Activated CD8-positive, alpha-beta T cell treated with anti-CD3 and anti-CD28 coated beads for 36 hours (primary cell): Measurements from ENCODE around the gene TIRAP. TPM values are rescaled to one million over a fixed set of nuclear protein-coding genes. Genes with fewer than 3 reads are reported as not detected.

Source experiments
- ATAC-seq: fragments of 200-7000 bp; cut with Tn5 transposase; one replicate; pipeline ENCODE4 v1.10.0; 2021; ENCODE audit warnings: mild to moderate bottlenecking, moderate library complexity
- CTCF ChIA-PET: fragments of 350-600 bp; sonication (Branson Sonifier 250); formaldehyde crosslinking; loops from one replicate; lab custom pipeline; 2021; ENCODE audit warnings: antibody characterized with exemption; lab: Charles Lee
- POLR2A ChIA-PET: fragments of 350-600 bp; sonication (Branson Sonifier 250); formaldehyde crosslinking; loops from one replicate; lab custom pipeline; 2021; ENCODE audit warnings: antibody characterized with exemption; lab: Charles Lee
- DNase-seq: peaks from one replicate; pipeline ENCODE4 v3.0.0-alpha.2; 2020
- H3K27ac Mint-ChIP-seq: one replicate; pipeline ENCODE4 v1.8.0; 2021; ENCODE audit warnings: mild to moderate bottlenecking, mixed read lengths
- H3K27me3 Mint-ChIP-seq: one replicate; pipeline ENCODE4 v1.8.0; 2021; ENCODE audit warnings: mixed read lengths
- H3K36me3 Mint-ChIP-seq: one replicate; pipeline ENCODE4 v1.8.0; 2021; ENCODE audit warnings: low read depth, mixed read lengths
- H3K4me1 Mint-ChIP-seq: one replicate; pipeline ENCODE4 v1.8.0; 2021; ENCODE audit warnings: low read depth, mixed read lengths
- H3K4me3 Mint-ChIP-seq: one replicate; pipeline ENCODE4 v1.8.0; 2021; ENCODE audit warnings: mild to moderate bottlenecking, moderate library complexity, mixed read lengths
- H3K9me3 Mint-ChIP-seq: one replicate; pipeline ENCODE4 v1.8.0; 2021; ENCODE audit warnings: mixed read lengths
- intact Hi-C: fragments of 100-400 bp; cut with micrococcal nuclease; formaldehyde crosslinking; loops from one replicate; pipeline ENCODE4 v1.10.0; 2022
- total RNA-seq, 2 experiments: library from RNA; stranded (reverse); gene quantifications; one replicate each; pipeline ENCODE4 v1.2.3, GENCODE V29; 2021
- TF ChIP-seq, protein P1 (sequence below): fragments of 200-600 bp; IDR thresholded peaks from one replicate; pipeline ENCODE4 v1.8.0; 2022; ENCODE audit warnings: antibody characterized with exemption, mild to moderate bottlenecking

TIRAP gene
- total RNA-seq, 2 experiments from 2014 or later: 4.6 to 4.9 TPM

GRCh38 chr11:126288237-126288636 is 5.3 kb downstream of the TIRAP start:
- H3K36me3 Mint-ChIP-seq: peaks cover 13% of the 10 kb centered on the region
- CTCF ChIA-PET: no interaction called here
- intact Hi-C loops: no loop called here
- ATAC-seq (no peak), DNase-seq (no peak)
- TF ChIP-seq, protein P1, sequence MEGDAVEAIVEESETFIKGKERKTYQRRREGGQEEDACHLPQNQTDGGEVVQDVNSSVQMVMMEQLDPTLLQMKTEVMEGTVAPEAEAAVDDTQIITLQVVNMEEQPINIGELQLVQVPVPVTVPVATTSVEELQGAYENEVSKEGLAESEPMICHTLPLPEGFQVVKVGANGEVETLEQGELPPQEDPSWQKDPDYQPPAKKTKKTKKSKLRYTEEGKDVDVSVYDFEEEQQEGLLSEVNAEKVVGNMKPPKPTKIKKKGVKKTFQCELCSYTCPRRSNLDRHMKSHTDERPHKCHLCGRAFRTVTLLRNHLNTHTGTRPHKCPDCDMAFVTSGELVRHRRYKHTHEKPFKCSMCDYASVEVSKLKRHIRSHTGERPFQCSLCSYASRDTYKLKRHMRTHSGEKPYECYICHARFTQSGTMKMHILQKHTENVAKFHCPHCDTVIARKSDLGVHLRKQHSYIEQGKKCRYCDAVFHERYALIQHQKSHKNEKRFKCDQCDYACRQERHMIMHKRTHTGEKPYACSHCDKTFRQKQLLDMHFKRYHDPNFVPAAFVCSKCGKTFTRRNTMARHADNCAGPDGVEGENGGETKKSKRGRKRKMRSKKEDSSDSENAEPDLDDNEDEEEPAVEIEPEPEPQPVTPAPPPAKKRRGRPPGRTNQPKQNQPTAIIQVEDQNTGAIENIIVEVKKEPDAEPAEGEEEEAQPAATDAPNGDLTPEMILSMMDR: no peak
- no peak overlapping the region for H3K27ac Mint-ChIP-seq
- POLR2A ChIA-PET: no interaction called here
- no peaks in the 10 kb centered on the region for H3K27me3 Mint-ChIP-seq
- no peaks in the 10 kb centered on the region for H3K9me3 Mint-ChIP-seq
- H3K4me1 Mint-ChIP-seq: peaks cover 30% of the 10 kb centered on the region
- no peak overlapping the region for H3K4me3 Mint-ChIP-seq

- no peak overlapping the region for H3K4me3 Mint-ChIP-seq
- H3K27ac Mint-ChIP-seq: no peak overlapping the region
- peaks cover 24% of the 10 kb centered on the region for H3K36me3 Mint-ChIP-seq
- intact Hi-C loops: no loop called here
- H3K27me3 Mint-ChIP-seq: no peaks in the 10 kb centered on the region
- TF ChIP-seq, protein P1: no peak
- no peak for DNase-seq
- H3K4me1 Mint-ChIP-seq: peaks cover 25% of the 10 kb centered on the region
- ChIA-PET POLR2A (interaction anchor here (0.6 to 1.2 kb wide), 3 partner anchors 11 to 79 kb away, joined by 3 read pairs; no protein-coding TSS in a partner anchor), CTCF (interaction anchor here (0.9 to 1.6 kb wide), 2 partner anchors 9 to 20 kb away, joined by 4 to 5 read pairs; no protein-coding TSS in a partner anchor)
- no peak for ATAC-seq
- H3K9me3 Mint-ChIP-seq: no peaks in the 10 kb centered on the region
Measured at GRCh38 chr11:126290887-126291286, 8.0 kb downstream of the TIRAP start.

DNA sequence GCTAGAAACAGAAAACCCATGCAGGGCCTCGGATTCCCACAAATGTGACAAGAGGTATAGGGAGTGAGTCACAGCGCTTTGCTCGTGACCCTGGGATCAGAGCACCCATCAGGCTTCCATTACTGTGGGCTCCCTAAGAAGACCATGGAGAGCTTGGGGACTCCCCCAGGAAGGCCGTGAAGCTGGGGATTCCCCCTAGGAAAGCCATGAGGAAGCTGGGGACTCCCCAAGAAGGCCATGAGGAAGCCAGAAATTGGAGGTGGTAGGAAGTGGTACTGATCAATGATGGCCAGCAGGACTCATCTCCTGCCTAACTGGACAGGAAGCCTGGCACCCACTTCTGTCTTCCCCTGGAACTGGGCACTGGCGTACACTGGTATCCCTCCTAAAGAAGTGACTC is 10.8 kb downstream of the TIRAP start:
- no peaks in the 10 kb centered on the region for H3K9me3 Mint-ChIP-seq
- peak overlapping the region; percentile 71 for H3K27ac Mint-ChIP-seq
- no peak for ATAC-seq
- DNase-seq: no peak
- ChIA-PET POLR2A (interaction anchor here (0.8 to 0.9 kb wide), 3 partner anchors 8 to 42 kb away, joined by 3 read pairs; no protein-coding TSS in a partner anchor), CTCF (no interaction called here)
- peaks cover 18% of the 10 kb centered on the region for H3K4me1 Mint-ChIP-seq
- no peak overlapping the region for H3K4me3 Mint-ChIP-seq
- TF ChIP-seq, protein P1: no peak
- H3K36me3 Mint-ChIP-seq: peaks cover 22% of the 10 kb centered on the region
- intact Hi-C loops: no loop called here
- no peaks in the 10 kb centered on the region for H3K27me3 Mint-ChIP-seq

DNA sequence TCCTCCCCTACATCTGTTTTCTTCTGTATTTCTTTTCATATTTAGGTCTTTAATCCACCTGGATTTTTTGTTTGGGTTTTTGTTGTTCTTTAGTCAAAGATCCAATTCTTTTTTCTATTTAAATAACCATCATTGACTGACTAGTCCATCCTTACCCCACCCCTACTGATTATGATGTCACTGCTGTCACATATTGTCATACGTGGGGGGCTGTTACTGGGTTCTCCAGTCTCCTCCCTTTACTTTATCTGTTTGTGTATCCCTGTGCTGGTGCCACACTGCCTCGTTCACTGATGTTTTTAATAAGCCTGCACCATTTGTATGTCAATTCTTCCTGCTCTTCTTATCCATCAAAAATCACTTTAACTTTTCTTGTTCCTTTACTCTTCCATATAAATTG is 14.1 kb downstream of the TIRAP start:
- Mint-ChIP-seq H3K4me1 (peaks cover 18% of the 10 kb centered on the region), H3K9me3 (no peaks in the 10 kb centered on the region), H3K27ac (no peak overlapping the region), H3K36me3 (peaks cover 26% of the 10 kb centered on the region), H3K27me3 (no peaks in the 10 kb centered on the region), H3K4me3 (no peak overlapping the region)
- DNase-seq (no peak), ATAC-seq (no peak)
- POLR2A ChIA-PET: interaction anchor here (1.4 kb wide), 1 partner anchor 15 kb away, joined by 3 read pairs; no protein-coding TSS in a partner anchor
- intact Hi-C loops: no loop called here
- CTCF ChIA-PET: no interaction called here
- TF ChIP-seq, protein P1: no peak

DNA sequence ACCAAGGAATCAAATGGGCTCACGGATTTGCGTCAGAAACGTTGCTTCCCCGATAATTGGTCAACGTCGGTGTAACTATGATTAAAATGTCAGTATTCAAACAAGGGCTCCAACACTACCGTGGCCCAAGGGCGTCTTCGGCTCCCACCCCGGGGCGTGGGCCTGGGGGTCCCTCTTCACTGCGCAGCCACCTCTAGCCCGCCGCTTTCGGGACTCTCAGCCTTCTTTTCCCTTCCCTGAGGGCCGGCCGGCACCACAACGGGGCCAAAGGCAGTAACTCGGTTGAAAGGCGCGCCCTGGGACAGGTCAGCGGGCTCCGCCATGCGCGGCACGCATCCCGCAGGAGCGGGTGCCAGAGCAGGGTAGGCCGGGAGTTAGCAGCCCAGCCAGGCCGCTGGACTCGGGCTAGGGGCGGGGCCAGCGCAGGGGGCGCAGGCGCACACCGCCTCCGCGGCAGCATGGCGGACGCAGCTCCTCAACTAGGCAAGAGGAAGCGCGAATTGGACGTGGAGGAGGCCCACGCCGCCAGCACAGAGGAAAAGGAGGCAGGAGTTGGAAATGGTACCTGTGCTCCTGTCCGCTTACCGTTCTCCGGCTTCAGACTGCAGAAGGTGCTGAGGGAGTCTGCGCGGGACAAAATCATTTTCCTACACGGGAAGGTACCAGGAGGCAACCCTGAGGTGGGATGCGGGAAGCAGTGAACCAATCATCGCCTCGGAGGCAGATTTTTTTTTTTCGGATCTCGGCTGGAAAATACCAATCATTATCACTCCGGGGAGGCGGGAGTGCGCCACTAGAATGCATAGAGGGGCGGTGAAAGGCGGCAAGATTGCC is 20.9 kb downstream of the TIRAP start, which contains the start of gene DCPS:
Gene DCPS (plus strand): TSS at position 438 of the 834 bp plus-strand sequence. CDS start 21 bp downstream, at position 459.
- H3K27me3 Mint-ChIP-seq: no peaks in the 10 kb centered on the region
- ChIA-PET CTCF (interaction anchor here (0.7 to 2.1 kb wide), 3 partner anchors 13 to 177 kb away, joined by 3 to 9 read pairs (median 6); no protein-coding TSS in a partner anchor), POLR2A (interaction anchor here (1.0 to 1.9 kb wide), 6 partner anchors 10 to 92 kb away, joined by 3 to 10 read pairs (median 6); partner anchors contain the start of genes FAM118B, RPUSD4 and ST3GAL4)
- intact Hi-C loops: no loop called here
- H3K27ac Mint-ChIP-seq: peak within 1 kb of the TSS; percentile 99
- H3K4me3 Mint-ChIP-seq: peak within 1 kb of the TSS; percentile 90
- peaks cover 23% of the 10 kb centered on the region for H3K4me1 Mint-ChIP-seq
- TF ChIP-seq, protein P1: no peak
- H3K9me3 Mint-ChIP-seq: no peaks in the 10 kb centered on the region
- peak; percentile 95 for ATAC-seq
- peaks cover 30% of the 10 kb centered on the region for H3K36me3 Mint-ChIP-seq
- peak; percentile 88 for DNase-seq
